D721Med (cell line): Measurements from ENCODE around the gene CDC42EP3.

Experiments
- DNase-seq: peaks from one replicate; pipeline ENCODE4 v3.0.0; 2011; ENCODE audit warnings: low spot score; ENCODE audit not compliant: insufficient read length
- FAIRE-seq: peaks from 2 replicates; lab custom pipeline; 2011; peaks lifted over from hg19 to GRCh38; lab: Jason Lieb, UNC
- TF ChIP-seq, protein P1 (sequence below): IDR thresholded peaks from 2 replicates; pipeline ENCODE4 v1.5.1; 2012; ENCODE audit warnings: mild to moderate bottlenecking, control low read depth; ENCODE audit not compliant: insufficient read depth; ENCODE audit errors: missing control alignments

Gene CDC42EP3

GRCh38 chr2:37683921-37684780, 12.7 kb upstream of the CDC42EP3 start:
- TF ChIP-seq, protein P1, sequence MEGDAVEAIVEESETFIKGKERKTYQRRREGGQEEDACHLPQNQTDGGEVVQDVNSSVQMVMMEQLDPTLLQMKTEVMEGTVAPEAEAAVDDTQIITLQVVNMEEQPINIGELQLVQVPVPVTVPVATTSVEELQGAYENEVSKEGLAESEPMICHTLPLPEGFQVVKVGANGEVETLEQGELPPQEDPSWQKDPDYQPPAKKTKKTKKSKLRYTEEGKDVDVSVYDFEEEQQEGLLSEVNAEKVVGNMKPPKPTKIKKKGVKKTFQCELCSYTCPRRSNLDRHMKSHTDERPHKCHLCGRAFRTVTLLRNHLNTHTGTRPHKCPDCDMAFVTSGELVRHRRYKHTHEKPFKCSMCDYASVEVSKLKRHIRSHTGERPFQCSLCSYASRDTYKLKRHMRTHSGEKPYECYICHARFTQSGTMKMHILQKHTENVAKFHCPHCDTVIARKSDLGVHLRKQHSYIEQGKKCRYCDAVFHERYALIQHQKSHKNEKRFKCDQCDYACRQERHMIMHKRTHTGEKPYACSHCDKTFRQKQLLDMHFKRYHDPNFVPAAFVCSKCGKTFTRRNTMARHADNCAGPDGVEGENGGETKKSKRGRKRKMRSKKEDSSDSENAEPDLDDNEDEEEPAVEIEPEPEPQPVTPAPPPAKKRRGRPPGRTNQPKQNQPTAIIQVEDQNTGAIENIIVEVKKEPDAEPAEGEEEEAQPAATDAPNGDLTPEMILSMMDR: no peak
- no peak for FAIRE-seq
- DNase-seq: no peak

DNA sequence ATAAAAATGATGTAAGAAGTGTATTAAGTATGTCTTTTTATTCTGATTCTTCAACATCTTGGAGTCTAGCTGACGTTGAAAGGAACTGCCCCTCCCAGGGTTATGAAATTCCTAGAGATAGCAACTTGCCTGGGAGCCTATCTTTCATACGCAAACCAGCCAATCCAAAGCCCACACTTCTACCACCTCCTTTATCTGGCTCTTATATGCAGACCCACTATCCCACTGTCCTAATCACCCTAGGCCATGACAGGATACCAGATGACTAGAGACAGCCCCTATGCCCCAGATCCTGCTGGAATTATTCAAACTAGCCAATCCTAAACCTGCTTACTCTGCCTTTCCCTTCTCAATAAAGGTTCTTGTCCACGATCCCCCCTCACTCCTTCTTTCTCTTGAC, 11.8 kb upstream of the CDC42EP3 start:
- FAIRE-seq (no peak), DNase-seq (no peak)
- TF ChIP-seq, protein P1: no peak

- FAIRE-seq (no peak), DNase-seq (no peak)
- TF ChIP-seq, protein P1: no peak
Measured at GRCh38 chr2:37682473-37682872, 11.0 kb upstream of the CDC42EP3 start.

- FAIRE-seq (no peak), DNase-seq (no peak)
- TF ChIP-seq, protein P1: no peak
Measured at GRCh38 chr2:37681587-37681986, 10.1 kb upstream of the CDC42EP3 start.

- FAIRE-seq (no peak), DNase-seq (no peak)
- TF ChIP-seq, protein P1: no peak
Measured at GRCh38 chr2:37679072-37679695, 7.7 kb upstream of the CDC42EP3 start.

GRCh38 chr2:37676274-37676673, 4.8 kb upstream of the CDC42EP3 start:
- TF ChIP-seq, protein P1: no peak
- FAIRE-seq (no peak), DNase-seq (no peak)

GRCh38 chr2:37674946-37675345, 3.5 kb upstream of the CDC42EP3 start:
- DNase-seq (no peak), FAIRE-seq (no peak)
- TF ChIP-seq, protein P1: no peak
